Progenitor cell of endocrine pancreas (in vitro differentiated cells): ENCODE results near the gene CCDC175. TPM values are rescaled to one million over a fixed set of nuclear protein-coding genes. Genes with fewer than 3 reads are reported as not detected.

Source experiments
- DNase-seq: peaks from one replicate; pipeline ENCODE4 v3.0.0; 2021; ENCODE audit warnings: low spot score; ENCODE audit not compliant: unreplicated experiment
- H3K27ac Mint-ChIP-seq: 2 replicates; pipeline ENCODE4 v1.8.0; 2021; ENCODE audit warnings: mild to moderate bottlenecking, moderate library complexity, mixed read lengths
- H3K27me3 Mint-ChIP-seq: 2 replicates; pipeline ENCODE4 v1.8.0; 2021; ENCODE audit warnings: mixed read lengths
- H3K36me3 Mint-ChIP-seq: 2 replicates; pipeline ENCODE4 v1.8.0; 2022; ENCODE audit warnings: mixed read lengths; ENCODE audit not compliant: insufficient read depth
- H3K4me1 Mint-ChIP-seq: 2 replicates; pipeline ENCODE4 v1.8.0; 2021; ENCODE audit warnings: low read depth, mixed read lengths
- H3K4me3 Mint-ChIP-seq: 2 replicates; pipeline ENCODE4 v1.8.0; 2021; ENCODE audit warnings: low read depth, mild to moderate bottlenecking, moderate library complexity, mixed read lengths
- H3K9me3 Mint-ChIP-seq: 2 replicates; pipeline ENCODE4 v1.8.0; 2021; ENCODE audit warnings: low read depth, mixed read lengths
- total RNA-seq: library from RNA; stranded (reverse); gene quantifications from 2 replicates; pipeline ENCODE4 v1.2.1, GENCODE V29; 2021
- TF ChIP-seq, protein P1 (sequence below): fragments of 200-600 bp; sonication (generic); IDR thresholded peaks from one replicate; pipeline ENCODE4 v1.5.0; 2021; ENCODE audit warnings: antibody characterized with exemption, mild to moderate bottlenecking; ENCODE audit not compliant: unreplicated experiment

Gene CCDC175
- total RNA-seq, 1 donor from 2014 or later: 0.26 TPM

DNA sequence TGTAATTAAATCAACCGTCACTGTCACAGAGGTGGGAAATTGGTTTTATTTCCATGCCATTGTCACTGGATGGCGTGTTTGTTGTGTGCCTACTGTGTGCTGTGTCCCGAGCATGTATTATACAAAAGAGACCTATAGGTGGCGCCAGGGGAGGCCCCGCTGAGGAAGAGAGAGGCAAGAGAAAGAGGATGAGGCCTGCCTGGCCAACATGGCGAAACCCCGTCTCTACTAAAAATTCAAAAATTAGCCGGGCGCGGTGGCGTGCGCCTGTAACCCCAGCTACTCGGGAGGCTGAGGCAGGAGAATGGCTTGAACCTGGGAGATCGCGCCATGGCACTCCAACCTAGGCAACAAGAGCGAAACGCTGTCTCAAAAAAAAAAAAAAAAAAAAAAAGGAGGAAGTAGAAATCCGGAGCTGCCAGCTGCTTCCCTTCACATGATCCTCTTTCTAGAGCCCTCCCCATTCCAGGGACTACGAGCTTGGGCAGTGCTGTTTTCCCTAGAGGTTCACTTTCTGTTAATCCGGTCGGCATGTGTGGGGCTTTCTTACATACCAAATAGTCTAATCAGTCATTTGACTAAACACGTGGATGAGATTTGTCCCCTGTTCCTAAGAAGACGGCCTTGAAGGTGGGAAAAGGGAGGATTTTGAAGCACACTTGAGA lies 6.4 kb upstream of the CCDC175 start:
- Mint-ChIP-seq H3K27ac (no peak overlapping the region), H3K36me3 (no peaks in the 10 kb centered on the region), H3K4me1 (no peaks in the 10 kb centered on the region), H3K27me3 (no peaks in the 10 kb centered on the region), H3K4me3 (no peak overlapping the region), H3K9me3 (no peaks in the 10 kb centered on the region)
- TF ChIP-seq, protein P1, sequence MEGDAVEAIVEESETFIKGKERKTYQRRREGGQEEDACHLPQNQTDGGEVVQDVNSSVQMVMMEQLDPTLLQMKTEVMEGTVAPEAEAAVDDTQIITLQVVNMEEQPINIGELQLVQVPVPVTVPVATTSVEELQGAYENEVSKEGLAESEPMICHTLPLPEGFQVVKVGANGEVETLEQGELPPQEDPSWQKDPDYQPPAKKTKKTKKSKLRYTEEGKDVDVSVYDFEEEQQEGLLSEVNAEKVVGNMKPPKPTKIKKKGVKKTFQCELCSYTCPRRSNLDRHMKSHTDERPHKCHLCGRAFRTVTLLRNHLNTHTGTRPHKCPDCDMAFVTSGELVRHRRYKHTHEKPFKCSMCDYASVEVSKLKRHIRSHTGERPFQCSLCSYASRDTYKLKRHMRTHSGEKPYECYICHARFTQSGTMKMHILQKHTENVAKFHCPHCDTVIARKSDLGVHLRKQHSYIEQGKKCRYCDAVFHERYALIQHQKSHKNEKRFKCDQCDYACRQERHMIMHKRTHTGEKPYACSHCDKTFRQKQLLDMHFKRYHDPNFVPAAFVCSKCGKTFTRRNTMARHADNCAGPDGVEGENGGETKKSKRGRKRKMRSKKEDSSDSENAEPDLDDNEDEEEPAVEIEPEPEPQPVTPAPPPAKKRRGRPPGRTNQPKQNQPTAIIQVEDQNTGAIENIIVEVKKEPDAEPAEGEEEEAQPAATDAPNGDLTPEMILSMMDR: no peak
- DNase-seq: no peak

DNA sequence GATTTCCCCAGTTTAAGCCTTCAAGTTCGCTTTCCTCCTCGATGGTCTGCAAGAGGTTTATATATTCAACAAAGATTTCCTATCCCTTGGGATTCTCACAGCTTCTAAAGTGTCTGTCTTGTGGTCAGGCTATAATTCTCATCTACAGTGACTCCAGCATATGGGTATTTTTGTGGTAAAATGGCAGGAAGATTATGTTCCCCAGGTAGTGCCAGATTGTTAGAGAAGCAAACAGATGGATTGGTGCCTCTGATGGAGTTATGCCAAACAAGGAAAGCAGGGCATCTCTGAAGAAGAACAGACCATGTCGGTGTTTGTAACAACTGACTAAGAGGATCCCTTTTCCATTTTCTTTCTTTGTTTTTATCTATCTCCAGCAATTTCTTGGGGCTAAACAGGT lies 5.5 kb upstream of the CCDC175 start:
- Mint-ChIP-seq H3K4me1 (no peaks in the 10 kb centered on the region), H3K4me3 (no peak overlapping the region), H3K36me3 (no peaks in the 10 kb centered on the region), H3K9me3 (no peaks in the 10 kb centered on the region), H3K27me3 (no peaks in the 10 kb centered on the region), H3K27ac (no peak overlapping the region)
- no peak for DNase-seq
- TF ChIP-seq, protein P1: no peak

DNA sequence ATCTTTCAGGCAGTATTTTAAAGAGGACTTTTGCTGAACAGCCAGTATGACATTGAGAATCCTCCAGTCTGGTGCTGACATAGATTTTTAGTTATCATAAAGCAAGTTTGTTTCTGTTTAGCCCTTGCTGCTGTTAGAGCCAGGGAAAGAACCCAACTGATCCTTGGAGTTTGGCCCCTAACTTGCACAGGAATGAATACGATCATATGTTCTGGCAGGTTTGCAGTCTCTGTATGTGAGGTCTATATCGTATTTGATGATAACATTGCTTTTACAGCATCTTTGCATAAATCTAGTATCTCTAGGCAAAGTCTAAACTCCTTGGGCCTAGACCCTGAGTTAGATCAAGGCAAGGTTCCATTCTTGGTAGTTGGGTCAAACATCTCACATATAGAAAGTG lies 4.3 kb upstream of the CCDC175 start:
- Mint-ChIP-seq H3K27ac (no peak overlapping the region), H3K4me1 (no peaks in the 10 kb centered on the region), H3K36me3 (no peaks in the 10 kb centered on the region), H3K27me3 (peaks cover 2% of the 10 kb centered on the region), H3K4me3 (no peak overlapping the region), H3K9me3 (no peaks in the 10 kb centered on the region)
- TF ChIP-seq, protein P1: no peak
- no peak for DNase-seq

DNA sequence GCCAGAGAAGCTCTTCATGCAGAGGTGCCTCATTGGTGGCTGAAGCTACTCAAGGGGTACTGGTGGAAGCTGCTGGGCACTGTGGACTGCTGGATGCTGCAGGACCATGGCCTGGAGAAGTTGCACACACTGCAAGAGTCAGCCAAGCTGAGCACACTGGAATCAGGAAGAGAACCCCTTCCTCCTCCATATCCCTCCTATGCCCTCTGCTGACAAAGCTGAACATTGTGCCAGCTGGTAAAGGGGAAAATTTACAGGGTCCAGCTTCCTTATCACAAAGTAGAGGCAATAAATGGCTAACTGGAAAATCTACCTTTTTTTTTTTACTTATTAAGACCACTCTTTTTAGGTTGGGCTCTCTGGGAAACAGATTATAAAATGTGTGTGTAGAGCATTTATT lies 6.5 kb downstream of the CCDC175 start:
- Mint-ChIP-seq H3K27me3 (peaks cover 6% of the 10 kb centered on the region), H3K4me3 (no peak overlapping the region), H3K36me3 (no peaks in the 10 kb centered on the region), H3K9me3 (no peaks in the 10 kb centered on the region), H3K4me1 (peaks cover 6% of the 10 kb centered on the region), H3K27ac (no peak overlapping the region)
- DNase-seq: no peak
- TF ChIP-seq, protein P1: no peak

DNA sequence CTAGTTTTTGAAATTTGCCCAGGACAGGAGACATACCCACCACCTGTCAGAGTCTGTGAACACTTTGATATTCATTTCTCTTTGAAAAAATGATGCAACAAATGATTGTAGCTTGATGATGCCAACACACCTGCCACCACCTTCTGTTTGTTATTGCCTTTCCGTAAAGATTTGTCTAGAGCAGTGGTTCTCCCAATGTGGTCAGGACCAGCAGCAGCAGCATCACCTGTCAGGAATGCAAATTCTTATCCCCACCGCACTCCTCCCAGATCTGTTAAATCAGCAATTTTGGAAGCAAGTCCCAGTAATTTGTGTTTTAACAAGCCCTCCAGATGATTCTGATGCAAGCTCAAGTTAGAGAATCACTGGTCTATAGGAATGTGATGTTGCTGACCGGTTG lies 9.9 kb downstream of the CCDC175 start:
- Mint-ChIP-seq H3K4me1 (peaks cover 10% of the 10 kb centered on the region), H3K27ac (no peak overlapping the region), H3K4me3 (no peak overlapping the region), H3K9me3 (no peaks in the 10 kb centered on the region), H3K36me3 (no peaks in the 10 kb centered on the region), H3K27me3 (peaks cover 10% of the 10 kb centered on the region)
- DNase-seq: no peak
- TF ChIP-seq, protein P1: no peak
